IPS-15b (cell line): ENCODE data around the gene C4orf36.
"Not testable (repeated sequence)": the region's sequence is repeated elsewhere in the genome, so short reads cannot be mapped to it uniquely, and the experiment has no call there.

ENCODE experiments used
- H3K27me3 ChIP-seq: one replicate; pipeline ENCODE4 v1.6.1; 2013; ENCODE audit warnings: low read length; ENCODE audit not compliant: control insufficient read depth, insufficient read depth
- H3K36me3 ChIP-seq: one replicate; pipeline ENCODE4 v1.6.1; 2013; ENCODE audit warnings: low read length; ENCODE audit not compliant: control insufficient read depth, insufficient read depth
- H3K4me1 ChIP-seq: one replicate; pipeline ENCODE4 v1.6.1; 2013; ENCODE audit warnings: mild to moderate bottlenecking, low read length; ENCODE audit not compliant: control insufficient read depth, insufficient read depth
- H3K4me3 ChIP-seq: one replicate; pipeline ENCODE4 v1.5.1; 2013; ENCODE audit warnings: low read depth, low read length
- H3K9ac ChIP-seq: one replicate; pipeline ENCODE4 v1.6.1; 2013; ENCODE audit warnings: low read depth, mild to moderate bottlenecking, low read length
- H3K9me3 ChIP-seq: one replicate; pipeline ENCODE4 v1.6.1; 2013; ENCODE audit warnings: mild to moderate bottlenecking, low read length; ENCODE audit not compliant: control insufficient read depth, insufficient read depth

Gene C4orf36

DNA sequence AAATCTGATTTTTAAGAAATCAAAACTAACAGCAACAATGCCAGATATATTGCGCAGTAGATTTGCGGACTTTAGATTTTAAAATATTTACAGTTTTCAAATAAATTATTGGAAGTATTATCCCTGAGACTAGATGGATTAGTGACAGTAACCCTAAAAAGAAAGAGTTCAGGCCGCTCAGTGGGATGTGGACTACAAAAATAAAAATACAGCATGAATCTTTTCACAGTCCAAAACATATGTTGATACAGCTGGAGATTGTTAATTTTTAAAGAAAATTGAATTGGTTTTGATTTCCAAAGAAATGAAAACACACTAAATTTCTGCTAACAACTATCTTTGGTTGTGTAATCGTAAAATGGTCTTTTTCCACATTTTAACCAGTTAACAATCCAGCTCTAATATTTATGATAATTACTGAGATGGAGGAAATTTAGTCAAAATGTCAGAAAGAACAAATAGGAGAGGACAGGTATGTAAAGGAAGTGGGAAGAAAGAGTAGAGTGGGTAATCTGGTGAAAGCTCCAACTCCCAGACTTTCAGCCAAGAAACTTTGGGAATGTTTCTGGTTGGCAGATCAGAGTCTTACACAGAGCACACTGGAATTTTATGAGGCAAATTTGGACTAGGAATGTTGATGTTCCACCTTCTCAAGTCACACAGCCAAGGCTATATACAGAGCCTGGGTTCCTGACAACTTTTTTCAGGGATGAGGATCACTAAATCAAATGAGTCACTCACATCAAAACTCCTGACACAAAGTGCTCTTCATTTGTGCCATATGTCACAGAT is 15.1 kb downstream of the C4orf36 start:
- Histone ChIP-seq H3K9me3 (no peaks in the 10 kb centered on the region), H3K9ac (no peak overlapping the region), H3K36me3 (no peaks in the 10 kb centered on the region), H3K4me3 (no peak overlapping the region), H3K4me1 (no peaks in the 10 kb centered on the region), H3K27me3 (no peaks in the 10 kb centered on the region)

DNA sequence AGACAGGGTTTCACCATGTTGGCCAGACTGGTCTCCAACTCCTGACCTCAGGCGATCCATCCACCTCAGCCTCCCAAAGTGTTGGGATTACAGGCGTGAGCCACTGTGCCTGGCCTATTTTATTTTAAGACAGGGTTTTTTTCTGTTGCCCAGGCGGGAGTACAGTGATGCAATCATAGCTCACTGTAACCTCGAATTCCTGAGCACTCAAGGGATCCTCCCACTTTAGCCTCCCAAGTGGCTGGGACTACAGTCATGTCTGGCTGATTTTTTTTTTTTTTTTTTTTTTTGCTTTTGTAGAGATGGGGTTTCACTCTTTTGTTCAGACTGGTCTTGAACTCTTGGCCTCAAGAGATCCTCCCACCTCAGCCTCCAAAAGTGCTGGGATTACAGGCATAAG is 16.8 kb downstream of the C4orf36 start:
- H3K9ac ChIP-seq, H3K36me3 ChIP-seq, H3K4me1 ChIP-seq, H3K27me3 ChIP-seq, H3K9me3 ChIP-seq, H3K4me3 ChIP-seq: not testable (repeated sequence)

DNA sequence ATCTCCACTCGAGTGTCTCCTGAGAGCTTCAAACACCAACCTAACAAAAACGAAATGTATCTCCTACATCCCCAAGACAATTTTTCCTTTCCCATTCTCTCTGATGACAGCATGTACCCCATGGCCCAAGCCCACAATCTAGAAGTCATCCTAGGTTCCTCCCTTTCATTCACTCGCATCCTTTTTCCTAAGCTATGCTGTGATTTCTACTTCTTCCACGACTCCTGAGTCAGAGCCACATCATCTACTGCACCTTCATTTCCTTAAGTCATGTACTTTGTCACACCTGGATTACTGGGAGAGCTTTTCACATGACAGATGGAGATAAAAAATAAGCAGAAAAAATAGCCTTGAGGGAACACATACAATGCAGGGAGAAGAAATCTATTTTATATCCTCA is 20.1 kb downstream of the C4orf36 start:
- H3K9me3 ChIP-seq, result no peaks in the 10 kb centered on the region
- no peak overlapping the region for H3K9ac ChIP-seq
- no peaks in the 10 kb centered on the region for H3K4me1 ChIP-seq
- H3K27me3 ChIP-seq, result no peaks in the 10 kb centered on the region
- H3K4me3 ChIP-seq, result no peak overlapping the region
- H3K36me3 ChIP-seq, result no peaks in the 10 kb centered on the region

DNA sequence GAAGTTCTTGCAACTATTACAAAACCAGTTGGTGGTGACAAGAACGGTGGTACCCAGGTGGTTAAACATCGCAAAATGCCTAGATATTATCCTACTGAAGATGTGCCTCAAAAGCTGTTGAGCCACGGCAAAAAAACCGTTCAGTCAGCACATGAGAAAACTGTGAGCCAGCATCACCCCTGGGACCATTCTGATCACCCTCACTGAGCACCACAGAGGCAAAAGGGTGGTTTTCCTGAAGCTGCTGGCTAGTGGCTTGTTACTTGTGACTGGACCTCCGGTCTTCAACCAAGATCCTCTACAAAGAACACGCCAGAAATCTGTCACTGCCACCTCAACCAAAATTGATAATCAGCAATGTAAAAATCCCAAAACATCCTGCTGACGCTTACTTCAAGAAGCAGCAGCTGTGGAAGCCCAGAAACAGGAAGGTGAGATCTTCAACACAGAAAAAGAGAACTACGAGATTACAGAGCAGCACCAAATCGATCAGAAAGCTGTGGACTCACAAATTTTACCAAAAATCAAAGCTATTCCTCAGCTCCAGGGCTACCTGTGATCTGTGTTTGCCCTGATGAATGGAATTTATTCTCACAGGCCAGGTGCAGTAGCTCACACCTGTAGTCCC is 21.7 kb downstream of the C4orf36 start:
- no peaks in the 10 kb centered on the region for H3K4me1 ChIP-seq
- no peaks in the 10 kb centered on the region for H3K9me3 ChIP-seq
- no peaks in the 10 kb centered on the region for H3K36me3 ChIP-seq
- no peaks in the 10 kb centered on the region for H3K27me3 ChIP-seq
- H3K4me3 ChIP-seq, result no peak overlapping the region
- H3K9ac ChIP-seq, result no peak overlapping the region

DNA sequence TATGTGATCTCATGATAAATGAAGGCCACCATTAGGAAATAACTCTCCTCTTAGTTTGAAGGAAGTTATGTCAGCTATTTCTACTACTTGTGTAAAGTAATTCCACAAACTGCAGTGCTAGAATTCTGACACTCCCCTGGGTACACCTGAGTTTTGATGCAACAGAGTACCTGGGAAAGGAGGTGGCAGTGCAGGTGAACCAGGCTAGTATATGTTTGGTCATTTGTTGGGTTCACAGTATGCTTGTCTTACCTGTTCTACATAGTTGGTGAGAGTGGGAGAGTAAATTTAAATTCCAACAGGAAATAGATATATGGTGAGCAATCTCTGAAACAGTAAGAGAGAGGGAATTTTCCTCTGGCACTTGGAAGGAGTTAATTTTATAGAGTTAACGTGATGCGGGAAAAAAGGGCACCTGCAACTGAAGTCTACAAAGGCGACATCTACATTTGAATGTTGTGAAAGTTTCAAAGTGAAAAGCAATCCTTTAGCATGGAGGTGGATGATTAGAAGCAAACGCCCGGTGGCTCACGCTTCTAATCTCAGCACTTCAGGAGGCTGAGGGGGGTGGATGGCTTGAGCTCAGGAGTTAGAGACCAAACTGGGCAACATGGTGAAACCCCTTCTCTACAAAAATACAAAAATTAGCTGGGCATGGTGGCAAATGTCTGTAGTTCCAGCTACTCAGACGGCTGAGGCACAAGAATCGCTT is 34.7 kb downstream of the C4orf36 start:
- H3K9me3 ChIP-seq, result no peaks in the 10 kb centered on the region
- H3K36me3 ChIP-seq, result no peaks in the 10 kb centered on the region
- peaks cover 8% of the 10 kb centered on the region for H3K4me1 ChIP-seq
- no peak overlapping the region for H3K9ac ChIP-seq
- peaks cover 49% of the 10 kb centered on the region for H3K27me3 ChIP-seq
- H3K4me3 ChIP-seq, result no peak overlapping the region

DNA sequence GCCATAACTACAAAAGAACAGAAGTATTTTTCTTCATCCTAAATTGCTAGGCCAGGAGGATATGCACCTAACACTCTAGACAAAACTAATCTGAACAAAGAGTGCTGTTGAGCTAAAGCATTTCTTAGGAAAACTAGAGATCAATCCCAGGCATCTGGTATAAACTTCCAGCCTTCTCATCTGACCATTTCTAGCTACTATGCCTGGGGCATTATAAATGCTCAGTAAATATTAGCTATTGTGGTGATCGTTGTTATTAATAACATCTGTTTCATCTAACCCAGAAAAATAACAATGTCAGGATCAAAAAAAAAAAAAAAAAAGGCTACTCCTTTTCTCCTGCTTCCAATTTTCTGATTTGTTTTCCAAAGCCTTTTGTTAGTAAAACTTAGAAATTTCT is 35.3 kb downstream of the C4orf36 start:
- Histone ChIP-seq H3K9me3 (no peaks in the 10 kb centered on the region), H3K9ac (no peak overlapping the region), H3K4me1 (peaks cover 8% of the 10 kb centered on the region), H3K36me3 (no peaks in the 10 kb centered on the region), H3K27me3 (peaks cover 49% of the 10 kb centered on the region), H3K4me3 (no peak overlapping the region)

DNA sequence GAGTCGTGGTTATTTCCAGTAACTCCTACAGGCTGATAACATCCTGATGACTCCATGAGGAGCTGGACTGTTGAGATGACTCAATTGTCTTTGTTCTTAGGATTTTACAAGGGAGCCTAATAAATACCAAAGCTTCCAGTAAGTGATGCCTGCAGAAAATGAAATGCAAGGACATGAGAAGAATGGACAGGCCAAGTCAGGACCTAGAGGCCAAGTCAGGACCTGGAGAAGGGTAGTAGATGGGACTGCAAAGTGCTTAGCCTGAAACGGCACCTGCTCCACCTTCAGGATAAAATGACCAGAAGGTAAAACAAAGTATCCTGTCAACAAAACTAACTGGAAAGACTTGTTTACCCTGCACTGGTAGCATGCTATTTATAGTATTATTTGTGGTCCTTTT is 36.6 kb downstream of the C4orf36 start:
- Histone ChIP-seq H3K4me3 (no peak overlapping the region), H3K4me1 (peaks cover 8% of the 10 kb centered on the region)

DNA sequence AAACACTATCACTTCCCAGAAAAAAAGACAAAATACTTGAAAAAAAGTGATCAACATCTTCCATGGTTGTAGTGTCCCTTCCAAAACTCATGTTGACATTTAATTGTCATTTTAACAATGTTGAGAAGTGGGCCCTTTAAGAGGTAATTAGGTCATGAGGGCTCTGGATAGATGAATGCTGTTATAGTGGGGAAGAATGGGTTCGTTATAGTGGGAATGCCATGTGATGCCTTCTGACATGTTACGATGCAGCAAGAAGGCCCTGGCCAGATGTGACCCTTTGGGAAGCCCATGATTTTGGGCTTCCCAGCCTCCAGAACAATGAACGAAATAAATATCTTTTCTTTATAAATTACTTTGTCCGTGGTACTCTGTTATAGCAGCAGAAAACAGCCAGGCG is 39.0 kb downstream of the C4orf36 start:
- peaks cover 27% of the 10 kb centered on the region for H3K27me3 ChIP-seq
- H3K36me3 ChIP-seq, result no peaks in the 10 kb centered on the region
- no peaks in the 10 kb centered on the region for H3K9me3 ChIP-seq
- H3K4me1 ChIP-seq, result peaks cover 8% of the 10 kb centered on the region
- H3K9ac ChIP-seq, result no peak overlapping the region
- H3K4me3 ChIP-seq, result no peak overlapping the region

More for the DNA sequence above, 36.6 kb downstream of the C4orf36 start:
- no peak overlapping the region for H3K9ac ChIP-seq
- peaks cover 43% of the 10 kb centered on the region for H3K27me3 ChIP-seq
- H3K36me3 ChIP-seq, result no peaks in the 10 kb centered on the region
- no peaks in the 10 kb centered on the region for H3K9me3 ChIP-seq

DNA sequence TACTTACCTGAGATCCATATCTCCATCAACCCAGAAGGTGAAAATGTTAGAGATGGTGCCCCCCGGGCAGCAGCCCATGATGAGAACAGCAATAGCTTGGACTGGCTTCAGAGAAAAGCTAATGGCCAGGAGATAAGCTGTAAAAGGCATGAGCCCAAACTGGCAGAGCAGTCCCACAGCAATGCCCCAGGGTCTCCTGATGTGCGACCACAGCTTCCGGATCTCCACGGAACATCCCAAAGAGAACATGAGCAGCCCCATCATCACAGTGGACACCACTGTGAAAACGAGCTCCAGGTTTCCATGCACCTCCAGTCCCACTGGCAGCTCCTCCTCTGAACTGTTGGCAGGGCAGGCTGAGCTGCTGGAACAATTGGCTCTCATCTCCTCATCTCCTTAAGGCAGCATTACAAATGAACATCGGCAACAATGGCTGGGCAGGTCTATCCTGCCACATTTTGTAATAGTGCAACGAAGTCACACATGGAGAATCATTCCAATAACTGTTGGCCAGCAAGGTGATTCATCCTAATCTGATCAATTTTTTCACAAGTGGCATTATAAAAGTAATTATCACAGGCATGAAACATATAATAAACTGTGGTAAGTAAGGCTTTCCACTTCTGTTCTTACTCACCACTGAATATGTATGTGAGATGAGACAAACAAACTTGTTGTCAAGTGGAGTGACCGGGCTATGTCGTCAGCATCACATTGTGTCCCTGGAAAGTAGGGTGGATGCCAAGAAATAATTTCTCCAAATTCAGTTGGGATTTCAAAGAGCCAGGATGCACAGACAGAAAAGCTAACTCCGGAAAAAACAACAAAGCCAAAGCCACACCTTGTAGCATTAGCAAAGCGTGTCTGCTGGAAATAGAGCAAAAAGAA is 43.2 kb downstream of the C4orf36 start, which contains the start of gene SLC10A6:
TSS of gene SLC10A6 (minus strand) at position 653 of the 888 bp plus-strand sequence. CDS start at position 384, 269 bp downstream.
- Histone ChIP-seq H3K36me3 (no peaks in the 10 kb centered on the region), H3K4me1 (peaks cover 4% of the 10 kb centered on the region), H3K9ac (no peak within 1 kb of the TSS), H3K27me3 (peaks cover 5% of the 10 kb centered on the region), H3K9me3 (no peaks in the 10 kb centered on the region), H3K4me3 (no peak within 1 kb of the TSS)

DNA sequence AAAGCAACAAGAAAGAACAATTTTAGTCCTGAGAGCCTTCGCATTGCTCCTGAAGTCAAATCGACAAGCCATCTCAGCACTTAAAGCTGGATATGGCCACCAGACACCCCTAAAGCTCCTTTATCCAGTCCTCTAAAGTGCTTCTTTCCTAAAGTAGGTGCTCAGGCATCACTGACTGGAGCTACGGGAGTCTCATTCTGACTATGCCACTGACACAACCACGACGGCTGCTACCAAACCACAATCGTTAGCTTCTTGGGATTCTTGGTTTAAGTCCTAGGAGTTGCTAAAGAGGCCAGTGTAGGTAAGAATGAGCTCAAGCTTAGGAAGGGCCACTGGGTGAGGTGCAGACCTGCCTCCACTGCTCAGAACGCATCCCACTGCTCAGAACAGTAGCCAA is 44.1 kb downstream of the C4orf36 start:
- Histone ChIP-seq H3K4me3 (no peak overlapping the region), H3K9ac (no peak overlapping the region)

DNA sequence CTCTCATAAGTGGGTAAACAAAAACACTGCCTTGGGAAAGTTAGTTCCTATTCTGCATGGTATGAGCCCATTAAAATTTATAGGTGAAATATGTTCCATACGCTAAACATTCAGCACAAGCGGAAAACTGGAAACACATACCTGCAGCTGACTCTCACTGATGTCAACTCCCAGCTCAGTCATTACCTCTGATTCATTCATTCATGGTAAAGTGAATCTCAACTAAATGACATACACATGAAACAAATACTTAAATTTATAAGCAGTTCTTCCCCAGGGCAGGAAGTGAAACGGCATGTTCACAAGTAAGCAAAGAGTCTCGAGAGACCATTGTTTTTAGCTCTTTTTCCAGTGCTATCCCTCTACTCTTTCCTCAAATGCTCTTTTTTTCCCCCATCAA is 44.7 kb downstream of the C4orf36 start:
- Histone ChIP-seq H3K4me3 (no peak overlapping the region), H3K36me3 (no peaks in the 10 kb centered on the region), H3K9me3 (no peaks in the 10 kb centered on the region), H3K27me3 (peaks cover 5% of the 10 kb centered on the region), H3K4me1 (peaks cover 4% of the 10 kb centered on the region), H3K9ac (no peak overlapping the region)

More for the DNA sequence above, 44.1 kb downstream of the C4orf36 start:
- H3K4me1 ChIP-seq, result peaks cover 4% of the 10 kb centered on the region
- H3K36me3 ChIP-seq, result no peaks in the 10 kb centered on the region
- H3K9me3 ChIP-seq, result no peaks in the 10 kb centered on the region
- peaks cover 5% of the 10 kb centered on the region for H3K27me3 ChIP-seq
